H1 (cell line): ENCODE measurements around the gene AIFM3. TPM values are rescaled to one million over a fixed set of nuclear protein-coding genes. Genes with fewer than 3 reads are reported as not detected.
"Not testable (repeated sequence)": the region's sequence is repeated elsewhere in the genome, so short reads cannot be mapped to it uniquely, and the experiment has no call there.

ENCODE experiments used
- CTCF ChIA-PET: fragments of 300-600 bp; sonication (Branson Sonifier 250); formaldehyde crosslinking; loops from one replicate; lab custom pipeline; 2021; ENCODE audit not compliant: partially characterized antibody; lab: Charles Lee
- POLR2A ChIA-PET: fragments of 300-600 bp; sonication (Branson Sonifier 250); formaldehyde crosslinking; loops from one replicate; lab custom pipeline; 2021; ENCODE audit warnings: inconsistent platforms; ENCODE audit not compliant: partially characterized antibody; lab: Charles Lee
- DNase-seq, 2 experiments: peaks; one replicate each; pipeline versions ENCODE4 v3.0.0 to v3.0.0-alpha.2; 2010 to 2022; ENCODE audit warnings: low spot score in 2 of 2, low read depth in 1 of 2, mixed read lengths in 1 of 2
- FAIRE-seq: peaks from 2 replicates; lab custom pipeline; 2011; peaks lifted over from hg19 to GRCh38; lab: Jason Lieb, UNC
- H2AFZ ChIP-seq: 2 replicates; pipeline ENCODE4 v1.8.1; 2012; ENCODE audit warnings: low read length, inconsistent platforms
- H2AK5ac ChIP-seq: 2 replicates; pipeline ENCODE4 v1.6.1; 2013; ENCODE audit warnings: low read depth, low read length
- H2BK120ac ChIP-seq: replicated peaks from 2 replicates; pipeline ENCODE3; 2013; ENCODE audit warnings: low read depth, low read length, inconsistent platforms
- H2BK12ac ChIP-seq: 2 replicates; pipeline ENCODE4 v1.6.1; 2013; ENCODE audit warnings: low read depth, low read length
- H2BK15ac ChIP-seq: 2 replicates; pipeline ENCODE4 v1.6.1; 2013; ENCODE audit warnings: low read length
- H2BK20ac ChIP-seq: 2 replicates; pipeline ENCODE4 v1.6.1; 2013; ENCODE audit warnings: low read length
- H2BK5ac ChIP-seq: 2 replicates; pipeline ENCODE4 v1.6.1; 2013; ENCODE audit warnings: low read depth, low read length
- H3K14ac ChIP-seq: 2 replicates; pipeline ENCODE4 v1.6.1; 2013; ENCODE audit warnings: inconsistent platforms; ENCODE audit not compliant: insufficient read length
- H3K18ac ChIP-seq: 2 replicates; pipeline ENCODE4 v1.6.1; 2013; ENCODE audit warnings: low read length; ENCODE audit errors: extremely low read depth
- H3K23ac ChIP-seq: 2 replicates; pipeline ENCODE4 v1.6.1; 2013; ENCODE audit warnings: inconsistent platforms; ENCODE audit not compliant: insufficient read length
- H3K23me2 ChIP-seq: 2 replicates; pipeline ENCODE4 v1.6.1; 2013; ENCODE audit warnings: low read depth, low read length
- H3K27ac ChIP-seq: 2 replicates; pipeline ENCODE4 v1.6.1; 2011; ENCODE audit warnings: low read depth, low read length, inconsistent platforms
- H3K27me3 ChIP-seq, 4 experiments: replicated peaks in 1 of 4; 1 replicate in 1 of 4; 2 replicates in 3 of 4; pipeline versions ENCODE4 v1.6.1 to v1.8.1; 2011 to 2013; ENCODE audit warnings: low read length in 3 of 4, mild to moderate bottlenecking in 3 of 4, inconsistent platforms in 2 of 4, mixed read lengths in 2 of 4, moderate library complexity in 1 of 4; ENCODE audit not compliant: control insufficient read depth in 3 of 4, insufficient read depth in 3 of 4; ENCODE audit errors: extremely low read depth in 1 of 4
- H3K36me3 ChIP-seq, 4 experiments: 2 replicates each; pipeline versions ENCODE4 v1.6.1 to v1.8.1; 2011 to 2013; ENCODE audit warnings: mild to moderate bottlenecking in 4 of 4, low read length in 3 of 4, moderate library complexity in 2 of 4, control low read depth in 1 of 4, inconsistent platforms in 1 of 4; ENCODE audit not compliant: insufficient read depth in 4 of 4, control insufficient read depth in 2 of 4
- H3K4ac ChIP-seq: replicated peaks from 2 replicates; pipeline ENCODE3; 2013; ENCODE audit warnings: low read length, low read depth, mixed read lengths, inconsistent platforms; ENCODE audit not compliant: insufficient read length
- H3K4me1 ChIP-seq, 4 experiments: replicated peaks in 1 of 4; 1 replicate in 1 of 4; 2 replicates in 3 of 4; pipeline versions ENCODE4 v1.6.1 to v1.8.1; 2011 to 2013; ENCODE audit warnings: low read length in 3 of 4, inconsistent platforms in 2 of 4, mixed read lengths in 1 of 4; ENCODE audit not compliant: insufficient read depth in 4 of 4, control insufficient read depth in 3 of 4
- H3K4me2 ChIP-seq, 2 experiments: 2 replicates each; pipeline versions ENCODE4 v1.6.1 to v1.8.1; 2011 to 2013; ENCODE audit warnings: low read depth in 2 of 2, low read length in 2 of 2, control low read depth in 1 of 2, inconsistent platforms in 1 of 2, mild to moderate bottlenecking in 1 of 2; ENCODE audit not compliant: insufficient read depth in 1 of 2
- H3K4me3 ChIP-seq, 4 experiments: fragments of 200-600, 300-600 bp in 1 of 4; sonication (generic), shearing (Covaris generic), sonication (Bioruptor Twin) in 1 of 4; 2 replicates each; pipeline versions ENCODE4 v1.5.1 to v1.8.1; 2011 to 2016; ENCODE audit warnings: low read length in 4 of 4, low read depth in 3 of 4, control low read depth in 2 of 4, inconsistent platforms in 2 of 4, mild to moderate bottlenecking in 2 of 4, mixed read lengths in 1 of 4, moderate library complexity in 1 of 4; ENCODE audit not compliant: insufficient read depth in 2 of 4; ENCODE audit errors: extremely low read depth in 1 of 4
- H3K56ac ChIP-seq: replicated peaks from 2 replicates; pipeline ENCODE3; 2013; ENCODE audit warnings: low read depth, mild to moderate bottlenecking, mixed read lengths, low read length, inconsistent platforms; ENCODE audit not compliant: insufficient read length
- H3K79me1 ChIP-seq: 2 replicates; pipeline ENCODE4 v1.6.1; 2013; ENCODE audit warnings: low read depth, low read length, control low read depth
- H3K79me2 ChIP-seq, 2 experiments: 2 replicates each; pipeline versions ENCODE4 v1.6.1 to v1.8.1; 2012 to 2013; ENCODE audit warnings: low read length in 2 of 2, mild to moderate bottlenecking in 2 of 2, inconsistent platforms in 1 of 2; ENCODE audit not compliant: insufficient read depth in 2 of 2, control insufficient read depth in 1 of 2
- H3K9ac ChIP-seq, 4 experiments: replicated peaks in 1 of 4; 1 replicate in 1 of 4; 2 replicates in 3 of 4; pipeline versions ENCODE4 v1.6.1 to v1.8.1; 2011 to 2013; ENCODE audit warnings: low read depth in 3 of 4, low read length in 3 of 4, control low read depth in 2 of 4, mild to moderate bottlenecking in 2 of 4, moderate library complexity in 2 of 4, inconsistent platforms in 1 of 4; ENCODE audit errors: extremely low read depth in 1 of 4
- H3K9me3 ChIP-seq, 2 experiments: 2 replicates each; pipeline versions ENCODE4 v1.6.1 to v1.8.1; 2012 to 2013; ENCODE audit warnings: mild to moderate bottlenecking in 2 of 2, moderate library complexity in 2 of 2, control low read depth in 1 of 2, inconsistent platforms in 1 of 2, low read depth in 1 of 2, low read length in 1 of 2, mixed read lengths in 1 of 2; ENCODE audit not compliant: insufficient read depth in 2 of 2
- H4K20me1 ChIP-seq, 2 experiments: replicated peaks in 1 of 2; 2 replicates each; pipeline versions ENCODE3 to v1.8.1; 2011 to 2013; ENCODE audit warnings: inconsistent platforms in 2 of 2, low read length in 2 of 2, mild to moderate bottlenecking in 1 of 2; ENCODE audit not compliant: insufficient read depth in 2 of 2, control insufficient read depth in 1 of 2
- H4K5ac ChIP-seq: 2 replicates; pipeline ENCODE4 v1.6.1; 2013; ENCODE audit warnings: low read length, low read depth, mixed read lengths, inconsistent platforms; ENCODE audit not compliant: insufficient read length
- H4K8ac ChIP-seq: 2 replicates; pipeline ENCODE4 v1.8.0; 2013; ENCODE audit warnings: mild to moderate bottlenecking, moderate library complexity, low read length, inconsistent platforms; ENCODE audit not compliant: insufficient read depth; ENCODE audit errors: extremely low read depth
- H4K91ac ChIP-seq: replicated peaks from 2 replicates; pipeline ENCODE3; 2013; ENCODE audit warnings: low read length, mixed read lengths, inconsistent platforms; ENCODE audit not compliant: insufficient read length
- whole genome bisulfite sequencing, 2 experiments: shearing (Covaris generic) in 1 of 2; methylation state at CpG; one replicate each; pipeline versions ENCODE4 v1.1.6 to v1.1.7; 2013 to 2015; ENCODE audit warnings: low lambda C conversion rate in 2 of 2, mixed read lengths in 2 of 2, inconsistent platforms in 1 of 2, low coverage in 1 of 2, missing lambda C conversion rate in 1 of 2; ENCODE audit not compliant: insufficient replicate concordance in 2 of 2, insufficient coverage in 1 of 2, insufficient read length in 1 of 2; ENCODE audit errors: extremely low coverage in 1 of 2, missing lambda C conversion rate in 1 of 2; 5-methylcytosine and 5-hydroxymethylcytosine counted together
- polyA plus RNA-seq, 7 experiments: library from polyadenylated mRNA; depleted of rRNA in 3 of 7; stranded (reverse) in 5 of 7; unstranded in 2 of 7; fragments of >200 nt in 5 of 7; fragments of 200-250 nt in 2 of 7; gene quantifications; 1 replicate in 5 of 7; 2 replicates in 1 of 7; 4 replicates in 1 of 7; pipeline versions ENCODE4 v1.2.1 to v1.2.3, GENCODE V29; 2011 to 2013; ENCODE audit warnings: missing spikeins in 2 of 7, mixed read lengths in 2 of 7
- total RNA-seq: library from RNA; stranded (reverse); fragmentation: NEBNext Ultra II Directional; extraction: Animal tissue kit (Norgen Biotek cat#: 25700); gene quantifications from 2 replicates; pipeline ENCODE4 v1.2.1, GENCODE V29; 2021

The AIFM3 gene
- total and polyA plus RNA-seq, 2 of the 8 experiments (the other 6 are each of a cell fraction or from before 2014, with no cell fraction given), result 0.86 to 1.4 TPM

DNA sequence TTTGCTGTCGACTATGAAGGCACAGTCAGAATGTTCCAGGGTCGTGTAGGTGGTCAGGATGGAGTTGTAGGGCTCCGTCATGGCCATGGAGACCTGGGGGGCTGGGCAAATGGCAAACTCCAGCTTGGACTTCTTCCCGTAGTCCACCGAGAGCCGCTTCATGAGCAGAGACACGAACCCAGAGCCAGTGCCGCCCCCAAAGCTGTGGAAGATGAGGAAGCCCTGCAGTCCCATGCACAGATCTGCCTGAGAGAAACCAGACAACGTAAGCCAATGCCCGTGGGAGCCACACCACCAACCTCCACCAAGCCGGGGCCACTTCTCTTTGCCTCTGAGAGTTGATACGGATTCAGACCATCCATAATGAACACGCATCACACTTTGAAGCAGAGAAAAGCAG is 42.2 kb downstream of the AIFM3 start:
- not testable (repeated sequence) for H3K79me1 ChIP-seq, DNase-seq, H3K27me3 ChIP-seq, H2AK5ac ChIP-seq, H3K23me2 ChIP-seq, H3K4me3 ChIP-seq, H3K27ac ChIP-seq, H2BK12ac ChIP-seq, H3K79me2 ChIP-seq, H2BK15ac ChIP-seq, H3K23ac ChIP-seq, H3K4ac ChIP-seq, H3K4me2 ChIP-seq, H4K5ac ChIP-seq, H2BK120ac ChIP-seq, H3K9ac ChIP-seq, H2BK5ac ChIP-seq, H3K9me3 ChIP-seq, H3K14ac ChIP-seq, H2AFZ ChIP-seq, H3K56ac ChIP-seq, H3K18ac ChIP-seq, H4K8ac ChIP-seq, H3K36me3 ChIP-seq, H2BK20ac ChIP-seq, H4K91ac ChIP-seq
- CTCF ChIA-PET, result interaction anchor here (0.9 to 2.3 kb wide), 8 partner anchors 10 to 124 kb away, joined by 3 to 8 read pairs (median 3); no protein-coding TSS in a partner anchor
- POLR2A ChIA-PET, result interaction anchor here (0.6 to 2.1 kb wide), 4 partner anchors 9 to 56 kb away, joined by 3 to 8 read pairs (median 6); partner anchors contain the start of gene LZTR1
- Histone ChIP-seq H4K20me1 (peaks cover 0 to 10% of the 10 kb centered on the region in 2 experiments), H3K4me1 (peaks cover 10 to 22% (median 16%) of the 10 kb centered on the region in 4 experiments)
- peak; percentile 7 for FAIRE-seq
- WGBS, 2 experiments, result 93% methylated on average over 13 of the region's 13 CpGs; no CpG with 5 or more reads in 1 of the 2 experiments
